ENCODE data around the gene NDST3.

NDST3 gene

DNA sequence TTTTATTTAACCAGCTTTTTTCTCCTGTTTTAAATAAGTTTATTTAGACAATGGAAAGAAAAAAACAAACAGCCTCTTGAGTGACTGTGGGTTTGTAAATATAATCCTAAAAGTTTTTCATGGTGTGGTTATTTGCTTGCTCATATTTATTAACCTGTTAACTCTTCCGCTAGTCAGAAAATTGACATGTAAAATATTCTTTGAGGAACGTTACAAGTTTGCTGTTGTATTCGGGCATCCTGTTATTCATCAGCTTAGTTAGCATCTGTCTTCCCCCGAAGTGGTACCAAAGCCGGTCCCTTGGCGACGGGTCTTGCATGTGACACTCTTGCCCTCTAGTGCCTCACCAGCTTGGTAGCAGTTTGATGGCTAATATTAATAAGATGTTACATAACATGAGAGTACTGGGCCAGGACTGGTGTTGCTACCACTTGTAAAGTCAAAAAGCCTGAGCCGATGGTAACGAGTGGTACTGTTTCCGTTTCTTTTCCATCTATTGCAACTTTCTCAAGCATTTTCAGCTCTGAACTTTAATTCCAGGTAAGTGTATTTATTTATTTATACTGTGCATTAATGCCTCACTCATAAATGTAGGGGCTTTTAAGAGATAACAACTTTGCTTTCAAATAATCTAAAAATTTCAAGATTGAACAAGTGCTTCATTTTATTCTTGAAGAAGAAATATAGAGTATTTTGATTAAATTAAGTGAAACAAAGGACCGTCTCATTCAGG lies at the start of gene NDST3:
Gene NDST3, plus strand, starts transcription at position 434 of the 733 bp plus-strand sequence. CDS start 19,425 bp downstream, outside the sequence.
- no peak for DNase-seq

DNA sequence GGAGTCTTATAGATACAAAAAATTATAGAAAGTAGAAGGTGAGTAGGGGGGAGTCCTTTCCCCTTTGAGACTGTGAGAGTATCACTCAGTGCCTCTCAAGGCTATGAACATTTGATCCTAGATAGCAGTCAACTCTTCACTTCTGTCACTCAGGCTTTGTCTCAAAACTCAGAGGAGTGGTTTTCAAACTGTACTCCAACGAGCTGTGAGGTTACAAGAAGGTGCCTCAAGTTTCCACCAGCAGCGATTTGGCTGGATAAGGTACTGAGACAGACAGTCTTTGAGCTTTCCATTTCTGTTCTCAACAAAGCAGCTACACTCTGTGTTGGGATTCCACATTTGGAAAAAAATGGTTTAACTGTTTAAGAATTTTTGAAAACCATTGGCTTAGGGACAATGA lies 48.0 kb upstream of the NDST3 start:
- DNase-seq, result no peak

DNA sequence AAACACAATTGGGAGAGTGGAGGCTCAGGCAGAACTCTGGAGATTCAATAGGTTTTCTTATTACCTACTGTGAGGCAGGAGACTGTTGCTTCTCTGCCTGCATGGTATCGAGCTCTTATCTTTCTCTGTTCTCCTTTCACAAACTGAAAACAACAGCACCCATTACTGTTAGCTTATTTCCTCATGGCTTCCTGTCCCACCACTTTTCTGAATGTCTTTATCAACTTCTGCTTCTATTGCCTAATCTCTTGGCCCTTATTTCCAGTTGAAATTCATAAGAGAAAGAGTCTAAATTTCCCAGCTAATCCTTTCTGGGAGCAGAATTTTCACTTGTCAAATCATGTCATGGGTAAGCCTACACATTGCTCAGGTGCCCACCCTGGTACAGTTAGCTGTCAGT lies 46.8 kb upstream of the NDST3 start:
- no peak for DNase-seq

DNA sequence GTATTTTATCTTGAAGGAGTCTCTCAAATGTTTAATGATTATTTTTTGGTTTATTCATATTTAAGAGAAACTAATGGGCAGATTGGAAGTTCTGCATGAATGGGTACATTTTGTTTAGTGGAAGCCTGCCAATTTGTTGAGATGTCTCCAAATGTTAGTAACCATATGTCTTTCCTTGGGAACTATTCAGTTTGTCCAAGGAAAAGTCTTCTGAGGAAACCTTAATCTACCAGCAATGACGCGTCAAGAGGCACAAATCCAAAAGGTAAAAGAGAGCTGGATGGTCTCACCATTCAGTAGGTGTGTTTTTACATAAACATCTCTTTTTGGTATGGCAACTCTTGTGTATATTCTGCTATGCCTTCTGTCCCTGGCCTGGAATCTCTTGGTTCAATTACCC lies 37.4 kb upstream of the NDST3 start:
- no peak for DNase-seq

DNA sequence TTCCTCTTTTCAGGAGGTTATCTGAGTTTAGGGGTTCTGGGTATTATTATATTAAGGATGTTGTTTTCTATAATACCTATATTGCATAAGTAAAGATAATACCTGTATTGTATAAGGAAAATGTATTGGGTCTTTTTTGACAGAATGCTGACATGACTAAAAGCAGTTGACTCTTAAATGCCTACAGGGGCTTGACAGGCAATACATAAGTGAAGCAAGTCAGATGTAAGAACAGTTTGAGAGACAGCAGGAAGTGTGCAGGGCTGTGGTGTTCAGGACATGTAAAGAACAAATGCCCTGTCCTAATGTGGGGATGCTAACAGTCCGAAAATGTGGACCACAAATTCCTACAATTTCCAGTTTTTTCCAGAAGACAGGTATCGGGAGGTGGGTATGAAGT lies 30.2 kb upstream of the NDST3 start:
- DNase-seq, result no peak

DNA sequence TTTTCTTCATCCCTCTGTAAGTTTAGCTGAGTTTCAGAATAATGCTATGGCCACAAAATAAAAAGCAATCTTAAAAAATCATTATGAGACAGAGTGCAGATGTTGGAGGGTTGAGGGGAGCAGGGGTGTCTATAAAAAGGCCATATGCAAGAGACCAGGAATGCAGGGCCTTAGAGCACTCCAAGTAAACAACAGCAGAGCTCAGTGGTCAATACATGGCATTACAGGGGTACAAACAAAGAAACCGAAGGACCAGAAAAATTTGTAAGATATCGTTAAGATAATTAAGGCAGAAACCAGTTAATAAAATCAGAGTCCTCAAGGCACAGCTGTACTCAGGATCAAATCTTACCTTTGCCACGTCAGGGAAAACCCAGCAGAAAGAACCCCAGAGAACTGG lies 28.4 kb upstream of the NDST3 start:
- no peak for DNase-seq

DNA sequence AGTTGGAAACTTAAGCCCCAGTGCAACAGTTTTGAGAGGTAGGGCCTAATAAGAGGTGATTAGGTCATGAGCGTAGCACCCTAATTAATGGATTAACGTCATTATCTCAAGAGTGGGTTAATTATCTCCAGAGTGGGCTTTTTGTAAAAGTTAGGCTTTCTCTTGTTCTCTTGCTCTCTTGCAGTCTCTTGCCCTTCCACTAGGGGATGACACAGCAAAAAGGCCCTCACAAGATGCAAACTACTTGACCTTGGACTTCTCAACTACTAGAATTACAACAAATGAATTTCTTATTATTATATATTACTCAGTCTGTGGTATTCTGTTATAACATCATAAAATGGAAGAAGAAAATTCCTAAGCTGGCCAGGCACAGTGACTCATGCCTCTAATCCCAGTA lies 22.1 kb upstream of the NDST3 start:
- no peak for DNase-seq

DNA sequence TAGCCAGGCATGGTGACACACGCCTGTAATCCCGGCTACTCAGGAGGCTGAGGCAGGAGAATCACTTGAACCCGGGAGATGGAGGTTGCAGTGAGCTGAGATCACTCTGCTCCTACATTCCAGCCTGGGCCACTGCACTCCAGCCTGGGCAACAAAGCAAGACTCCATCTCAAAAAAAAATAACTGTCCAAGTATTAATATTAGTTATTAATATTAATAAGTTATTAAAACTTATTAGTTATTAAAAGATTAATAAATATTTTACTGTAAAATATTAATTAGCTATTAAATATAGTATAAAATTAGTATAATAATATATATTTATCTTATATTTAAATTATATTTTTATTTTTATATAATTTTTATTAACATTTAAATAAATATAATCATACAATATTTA lies 19.5 kb upstream of the NDST3 start:
- no peak for DNase-seq

DNA sequence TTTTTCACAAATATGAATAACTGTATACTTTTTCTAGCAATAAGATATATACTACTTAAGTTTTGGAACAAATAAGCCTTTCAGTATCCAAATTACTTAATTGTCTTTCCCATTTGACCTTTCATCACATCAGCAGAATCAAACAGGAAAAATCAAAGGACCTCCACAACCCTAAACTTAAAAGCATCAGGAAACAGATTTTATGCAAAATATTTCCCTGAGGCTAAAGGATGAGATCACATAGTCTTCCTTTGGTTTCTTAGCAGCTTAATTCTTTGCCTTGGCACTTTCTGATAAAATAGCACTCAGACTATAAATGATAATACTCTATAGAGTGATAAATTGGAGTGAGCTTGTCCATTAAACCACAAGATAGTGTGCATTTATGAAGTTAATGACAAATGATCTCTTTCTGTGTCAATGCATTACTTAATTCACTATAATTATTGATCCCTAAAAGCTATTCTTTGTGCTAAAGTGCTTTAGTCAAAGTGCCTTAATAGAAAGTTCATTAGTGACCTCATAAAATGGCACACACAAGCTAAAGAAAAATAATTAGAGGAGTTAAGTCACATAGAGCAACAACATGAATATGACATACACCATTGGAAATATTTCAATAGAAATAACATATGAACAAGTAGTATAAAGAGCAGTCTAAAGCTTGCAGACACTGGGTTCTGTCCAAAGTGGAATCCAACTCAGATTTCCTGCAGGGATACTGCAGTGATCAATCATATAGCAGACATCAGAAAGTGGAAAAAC lies 15.7 kb upstream of the NDST3 start:
- no peak for DNase-seq

DNA sequence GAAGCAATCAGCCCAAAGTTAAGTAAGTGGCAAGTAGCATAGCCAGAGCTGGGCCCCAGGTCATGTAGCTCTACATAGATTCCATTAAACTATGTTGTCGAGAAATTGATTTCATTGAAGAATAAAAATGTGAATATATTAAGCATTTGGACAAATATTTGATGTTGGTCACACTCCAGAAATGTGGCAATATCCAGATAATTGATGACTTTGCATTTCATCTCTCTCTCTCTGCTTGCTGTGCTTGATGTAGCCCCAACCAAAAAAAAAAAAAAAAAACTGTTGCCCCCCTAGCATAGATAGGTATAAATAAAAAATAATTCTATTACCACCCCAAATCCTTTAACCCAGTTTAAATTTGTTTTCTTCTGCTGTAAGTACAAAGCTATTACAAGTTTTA lies 7.5 kb upstream of the NDST3 start:
- DNase-seq, result no peak

DNA sequence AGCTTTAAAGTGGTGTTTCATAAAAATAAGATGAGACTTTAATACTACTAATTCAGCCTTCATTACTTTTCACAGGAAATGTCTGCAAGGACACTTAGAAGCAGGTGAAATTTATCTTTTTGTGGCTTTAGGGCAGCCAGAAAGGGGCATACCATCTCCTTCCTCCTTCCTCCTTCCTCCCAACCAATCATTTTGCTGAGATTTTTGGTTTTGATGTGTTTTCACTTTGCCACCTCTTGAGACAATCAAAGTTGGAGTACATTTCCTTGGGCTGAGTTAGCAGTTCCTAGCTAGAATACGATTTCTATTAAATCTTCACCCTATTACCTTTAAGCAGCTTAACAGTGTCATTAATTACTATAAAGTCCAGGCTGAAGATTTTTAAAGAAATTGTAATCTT lies 5.1 kb upstream of the NDST3 start:
- DNase-seq, result no peak

DNA sequence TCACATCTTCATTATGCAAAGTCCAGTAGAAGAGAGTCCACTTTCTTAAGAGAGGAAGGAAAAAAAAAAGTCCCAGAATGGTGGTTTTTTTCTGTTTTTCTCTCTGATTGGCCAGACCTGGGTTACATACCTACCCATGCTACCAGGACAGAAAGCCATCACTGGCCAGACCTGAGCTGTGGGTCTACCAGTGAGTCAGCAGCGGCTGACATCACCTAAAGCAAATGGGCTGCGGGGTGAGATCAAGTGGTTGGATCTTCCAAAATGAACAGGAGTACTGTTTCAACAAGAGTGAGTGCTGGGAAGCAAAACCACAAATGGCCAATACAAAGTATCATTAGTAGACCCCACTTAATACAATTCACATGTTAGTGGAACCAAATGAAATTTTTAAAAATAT lies 1.6 kb upstream of the NDST3 start:
- no peak for DNase-seq

DNA sequence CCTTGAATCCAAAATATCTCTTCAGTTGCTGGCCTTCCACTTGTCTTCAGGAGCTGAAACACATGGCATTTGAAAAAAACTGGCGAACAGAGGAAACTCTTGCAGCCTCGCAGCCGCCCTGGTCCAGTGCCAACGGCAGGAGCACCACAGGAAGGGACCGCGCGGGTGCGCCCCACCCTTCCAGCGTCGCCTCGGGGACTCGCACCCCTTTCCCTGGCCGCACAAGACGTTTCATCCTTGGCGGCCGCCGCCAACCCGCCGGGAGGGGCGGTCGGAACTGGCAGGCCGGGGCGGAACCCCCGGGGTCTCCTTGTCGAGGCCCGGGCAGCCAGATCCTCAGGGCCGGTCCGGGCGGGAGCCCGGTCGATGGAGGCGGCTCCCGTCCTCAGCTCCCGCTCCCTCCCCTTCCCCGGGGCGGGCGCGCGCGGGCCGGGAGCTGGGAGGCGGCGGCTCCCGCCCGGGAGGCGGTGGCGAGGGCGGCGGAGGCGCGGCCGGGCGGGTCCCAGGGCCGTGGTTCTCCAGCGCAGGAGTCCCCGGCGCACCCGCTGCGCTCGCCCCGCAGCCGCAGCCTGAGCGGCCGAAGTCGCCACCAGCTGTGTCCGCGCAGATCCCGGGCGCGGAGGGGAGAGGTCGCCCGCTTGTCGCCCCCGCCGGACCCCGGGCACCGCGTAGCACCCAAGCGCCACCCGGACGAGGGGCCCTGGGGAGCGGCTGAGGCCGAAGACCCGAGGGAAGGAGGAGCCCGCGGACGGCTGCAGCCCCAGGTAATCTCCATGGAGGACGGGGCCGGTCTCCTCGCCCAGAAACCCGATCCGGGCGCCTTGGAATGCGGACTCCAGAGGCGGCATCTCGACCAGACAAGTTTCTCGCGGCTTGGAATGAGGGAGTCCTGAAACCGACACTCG lies 886 bp upstream of the NDST3 start:
- no peak for DNase-seq

DNA sequence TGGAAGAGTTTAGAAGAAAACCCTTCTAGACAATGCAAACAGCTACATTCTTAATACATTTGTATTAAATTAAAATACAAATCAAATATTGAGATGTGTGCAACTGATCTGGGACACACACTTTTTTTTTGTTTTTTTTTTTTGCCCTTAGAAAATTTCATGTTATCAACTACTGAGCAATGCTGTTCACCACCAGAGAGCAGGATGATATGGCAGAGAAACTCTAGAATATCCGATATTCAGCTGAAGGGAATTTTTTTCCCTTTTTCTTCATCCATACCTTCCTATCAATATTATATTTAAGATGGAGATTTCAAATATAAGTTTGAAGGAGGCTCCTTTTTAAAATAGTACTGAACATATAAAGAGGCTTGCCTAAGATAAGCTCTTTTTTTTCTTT lies 1.0 kb downstream of the NDST3 start:
- no peak for DNase-seq

DNA sequence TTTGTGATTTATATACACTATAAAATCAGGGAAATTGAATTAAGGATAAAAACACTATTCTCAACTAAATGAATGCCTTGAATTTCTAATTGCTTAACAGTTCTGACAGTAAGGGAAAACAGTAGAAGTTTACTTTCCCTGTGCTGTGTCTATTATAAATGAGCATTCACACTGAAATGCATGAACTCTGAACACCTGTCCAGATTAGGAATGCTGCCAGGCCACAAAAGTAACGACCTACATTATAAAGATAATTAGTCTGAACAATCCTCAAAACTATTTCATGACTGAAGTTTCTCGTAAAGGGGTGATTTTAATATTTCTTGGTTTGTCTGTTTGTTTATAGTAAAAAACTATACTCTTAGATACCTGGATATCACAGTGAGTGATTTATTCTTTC lies 2.0 kb downstream of the NDST3 start:
- DNase-seq, result no peak

DNA sequence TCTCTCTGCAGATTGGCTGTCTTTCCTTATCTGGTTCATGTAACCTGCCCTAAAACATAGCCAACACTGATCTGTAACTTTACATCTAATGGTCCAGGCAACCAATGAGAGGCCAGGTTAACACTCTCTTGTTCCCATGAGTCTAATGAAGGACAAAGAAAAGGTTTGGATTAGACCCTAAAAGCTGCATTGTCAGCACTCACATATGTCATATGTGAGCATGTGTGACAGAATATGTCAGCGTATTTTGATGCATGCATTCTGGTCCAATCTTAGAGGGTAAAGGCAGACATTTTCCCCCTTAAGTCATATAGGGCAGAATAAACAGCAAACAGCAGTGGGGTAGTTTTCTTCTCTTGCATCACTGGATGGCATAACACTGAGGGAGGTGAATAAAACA lies 3.7 kb downstream of the NDST3 start:
- no peak for DNase-seq

DNA sequence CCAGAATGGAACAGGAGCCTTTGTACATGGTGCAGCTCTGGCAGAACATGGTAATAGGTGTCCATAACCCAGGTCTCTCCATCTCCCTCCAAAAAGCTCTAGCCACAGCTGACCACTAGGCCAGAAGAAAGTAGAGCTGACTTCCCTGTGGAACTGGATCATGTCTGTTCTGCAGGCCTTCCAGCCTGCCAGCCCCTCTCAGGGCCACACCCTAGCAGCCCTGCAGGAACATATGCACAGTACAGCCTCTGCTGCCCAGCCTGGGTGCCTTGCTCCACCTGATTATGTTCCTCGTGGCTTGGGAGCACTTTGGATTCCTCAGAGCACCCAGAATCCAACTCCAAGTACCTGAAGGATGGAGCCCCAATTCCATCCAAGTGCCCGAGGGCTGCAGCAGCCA lies 12.0 kb downstream of the NDST3 start:
- no peak for DNase-seq

DNA sequence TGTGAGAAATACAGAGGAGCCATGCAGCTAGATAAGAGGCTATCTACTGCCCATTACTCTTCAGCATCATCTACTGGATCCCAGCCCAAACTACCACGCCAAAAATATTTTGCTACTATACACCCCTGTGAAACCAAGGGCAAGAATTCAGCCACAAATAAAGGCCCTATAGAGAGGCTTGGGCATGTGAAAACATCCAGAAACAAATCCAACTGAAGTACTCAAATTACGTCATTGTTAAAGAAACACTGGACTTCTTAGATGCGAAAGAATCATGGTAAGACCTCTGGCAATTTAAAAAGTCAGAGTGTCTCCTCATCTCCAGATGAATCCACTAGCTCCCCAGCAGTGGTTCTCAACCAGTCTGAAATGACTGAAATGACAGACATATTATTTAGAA lies 12.8 kb downstream of the NDST3 start:
- no peak for DNase-seq

DNA sequence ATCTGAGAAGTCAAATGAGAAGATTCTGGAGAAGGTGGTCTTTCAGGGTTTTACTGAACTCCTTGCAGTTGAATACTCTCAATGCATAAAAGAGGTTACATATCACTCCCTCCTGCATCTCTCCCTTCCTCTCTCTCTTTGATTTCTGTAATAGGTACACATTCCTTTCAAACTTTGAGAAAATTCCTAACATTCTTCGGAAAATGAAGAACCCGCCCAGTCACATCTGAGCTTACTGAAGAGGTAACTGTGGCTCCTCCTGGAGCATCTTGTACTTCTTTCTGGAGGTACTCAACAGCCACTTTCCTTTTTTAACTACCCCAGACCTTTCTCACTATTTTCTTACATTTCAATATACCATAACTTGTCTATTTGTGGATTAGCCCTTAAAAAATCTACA lies 24.7 kb downstream of the NDST3 start:
- no peak for DNase-seq

DNA sequence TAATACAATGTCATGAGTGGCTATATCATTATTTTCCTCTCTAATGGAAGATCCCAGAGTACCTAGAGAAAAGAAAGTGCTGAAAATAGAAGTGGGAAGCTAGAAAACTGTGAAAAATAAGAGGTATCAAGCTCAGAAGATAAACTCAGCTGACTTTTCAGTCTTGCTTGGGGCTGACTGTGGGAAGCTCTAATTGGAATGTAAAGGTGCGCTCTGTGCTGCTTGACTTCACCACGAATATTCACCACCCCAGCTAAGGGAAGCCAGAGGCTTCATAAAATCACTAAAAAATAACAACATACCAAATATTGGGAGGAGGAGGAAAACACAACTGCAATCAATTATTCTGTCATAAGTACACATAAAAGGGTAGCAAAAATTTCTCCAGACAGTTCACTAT lies 25.1 kb downstream of the NDST3 start:
- DNase-seq, result no peak

DNA sequence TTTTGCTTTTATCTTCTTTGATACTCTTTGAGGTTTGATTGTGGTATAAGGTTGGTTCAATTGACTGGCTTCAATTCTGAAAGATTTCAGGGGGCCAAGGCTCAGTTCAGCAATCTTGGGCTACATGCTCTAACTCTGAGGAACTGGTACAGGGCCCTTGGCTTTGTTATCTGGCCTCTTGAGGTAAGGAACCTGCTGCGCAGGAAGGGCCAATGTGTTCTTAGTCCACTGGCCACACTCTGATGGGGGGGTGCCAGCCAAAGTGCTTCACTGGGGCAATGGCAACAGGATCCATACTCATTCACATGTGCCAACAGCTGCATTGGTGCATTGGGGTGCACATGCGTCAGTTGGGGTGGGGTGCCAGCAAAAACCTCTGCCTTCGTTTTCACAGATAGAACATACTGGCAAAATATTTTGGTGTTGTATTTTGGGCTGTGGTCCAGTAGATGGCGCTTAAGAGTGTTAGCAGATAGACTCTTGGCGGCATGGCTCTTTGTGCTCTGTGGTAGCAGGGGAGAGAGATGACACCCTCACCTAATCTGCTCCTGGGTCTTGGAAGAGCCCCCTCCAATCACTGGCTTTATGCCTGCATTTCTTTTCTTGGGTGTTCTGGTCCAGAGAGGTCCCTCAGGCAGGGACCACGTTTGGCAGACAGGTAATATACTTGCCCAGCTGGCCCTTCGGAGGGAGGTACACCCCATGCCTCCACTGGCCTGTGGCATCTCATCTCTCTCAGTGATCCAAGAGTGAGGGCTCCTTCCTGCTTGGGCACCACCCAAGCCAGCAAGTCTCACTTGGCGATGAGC lies 42.9 kb downstream of the NDST3 start:
- peak; percentile 1 for DNase-seq

DNA sequence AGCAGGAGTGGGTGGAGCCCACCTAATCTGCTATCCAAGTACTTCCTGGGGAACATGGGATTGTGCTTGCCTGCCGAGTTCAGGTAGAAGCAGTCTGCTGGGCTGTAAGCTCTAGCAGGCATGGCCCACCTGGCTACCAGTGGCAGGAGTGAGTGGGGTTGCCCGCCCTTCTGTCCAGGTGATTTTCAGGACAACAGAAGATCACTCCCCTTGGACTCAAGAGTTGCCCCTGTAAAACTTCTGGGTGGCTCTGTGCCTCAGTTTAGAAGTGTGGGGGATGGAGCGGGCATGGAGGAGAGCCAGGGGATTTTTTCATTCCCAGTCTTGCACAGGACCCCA lies 43.5 kb downstream of the NDST3 start:
- no peak for DNase-seq

DNA sequence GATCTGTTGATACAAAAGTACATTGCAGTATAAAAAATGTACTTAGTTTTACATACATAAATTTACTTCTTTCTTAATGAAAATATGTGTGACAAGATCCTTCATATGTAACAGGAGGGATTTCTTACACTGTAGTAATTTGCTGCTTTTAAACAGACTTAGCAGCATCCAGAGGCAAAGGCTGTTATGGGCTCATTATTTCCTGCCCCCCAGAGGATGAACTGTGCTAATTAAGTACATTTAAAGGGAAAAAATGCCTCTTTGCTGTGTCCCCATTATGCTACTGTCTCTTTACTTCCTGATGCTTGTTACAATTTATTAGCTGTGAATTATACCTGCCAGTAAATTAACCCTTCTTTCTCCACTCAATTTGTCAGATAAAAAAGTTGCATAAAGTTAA lies 47.1 kb downstream of the NDST3 start:
- DNase-seq, result no peak
